ENCODE measurements around the gene RELL2.

GRCh38 chr5:141662028-141662427 is 25.2 kb downstream of the RELL2 start:
- TF ChIP-seq CTCF (IDR thresholded peaks at IDR 0.05): no peak
- TF ChIP-seq POLR2A (IDR thresholded peaks at IDR 0.05): no peak
